Adrenal gland (tissue), 5 donors: ENCODE results near the gene SBK2.

Source experiments
- CTCF ChIP-seq, 6 experiments: fragments of 450-650 bp in 4 of 6; fragments of 200-600 bp in 2 of 6; sonication (generic) in 1 of 6; IDR thresholded peaks; 1 replicate in 5 of 6; 2 replicates in 1 of 6; pipeline versions ENCODE4 v1.5.1 to v1.8.0; 2016 to 2021; ENCODE audit warnings: antibody characterized with exemption in 6 of 6, mild to moderate bottlenecking in 2 of 6, moderate library complexity in 1 of 6
- POLR2A ChIP-seq, 2 donors: fragments of 450-650 bp; IDR thresholded peaks; one replicate each; pipeline ENCODE4 v1.6.1; 2017; ENCODE audit warnings: antibody characterized with exemption in 2 of 2, mild to moderate bottlenecking in 2 of 2, moderate library complexity in 1 of 2
- donor health status: DM: no; HTN: no; CAD: no.

DNA sequence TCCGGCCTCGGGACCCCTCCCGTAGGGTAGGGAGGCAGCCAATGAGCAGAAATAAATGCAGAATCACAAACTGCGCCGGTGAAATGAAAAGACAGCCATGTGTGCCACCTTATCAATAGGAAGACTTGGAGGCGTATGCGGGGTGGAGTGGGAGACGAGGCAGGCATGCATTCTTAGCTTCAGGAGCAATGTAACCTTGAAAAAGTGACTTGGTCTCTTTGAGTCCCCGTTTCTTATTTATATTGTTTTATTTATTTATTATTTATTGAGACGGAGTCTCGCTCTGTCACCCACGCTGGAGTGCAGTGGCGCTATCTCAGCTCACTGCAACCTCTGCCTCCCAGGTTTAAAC is 32.7 kb downstream of the SBK2 start:
- TF ChIP-seq POLR2A (IDR thresholded peaks at IDR 0.05) (no peak), CTCF (IDR thresholded peaks at IDR 0.05) (no peak)
